ENCODE results near the gene VENTX. TPM values are rescaled to one million over a fixed set of nuclear protein-coding genes. Genes with fewer than 3 reads are reported as not detected.

VENTX gene
- total RNA-seq, 1 donor from 2014 or later: 1.2 TPM

- no peak for DNase-seq (ENCODE audit: low spot score, unreplicated experiment)
- H3K27me3 Mint-ChIP-seq: no peaks in the 10 kb centered on the region
- no peak for TF ChIP-seq CTCF (IDR thresholded peaks at IDR 0.05; ENCODE audit: unreplicated experiment)
- no peaks in the 10 kb centered on the region for H3K9me3 Mint-ChIP-seq (ENCODE audit: low read depth)
- H3K36me3 Mint-ChIP-seq (ENCODE audit: insufficient read depth): no peaks in the 10 kb centered on the region
- no peaks in the 10 kb centered on the region for H3K4me1 Mint-ChIP-seq (ENCODE audit: low read depth)
- H3K27ac Mint-ChIP-seq: no peak overlapping the region
- no peak overlapping the region for H3K4me3 Mint-ChIP-seq (ENCODE audit: low read depth)
These were observed 37.6 kb upstream of the VENTX start for GRCh38 chr10:133199992-133200611.

- Mint-ChIP-seq H3K4me1 (ENCODE audit: low read depth) (no peaks in the 10 kb centered on the region), H3K36me3 (ENCODE audit: insufficient read depth) (no peaks in the 10 kb centered on the region), H3K27ac (no peak overlapping the region), H3K4me3 (ENCODE audit: low read depth) (no peak overlapping the region), H3K9me3 (ENCODE audit: low read depth) (no peaks in the 10 kb centered on the region), H3K27me3 (no peaks in the 10 kb centered on the region)
- DNase-seq (ENCODE audit: low spot score, unreplicated experiment): no peak
- TF ChIP-seq CTCF (IDR thresholded peaks at IDR 0.05; ENCODE audit: unreplicated experiment): no peak
These were observed 37.0 kb upstream of the VENTX start for GRCh38 chr10:133200621-133201031.

GRCh38 chr10:133201151-133201947, 36.3 kb upstream of the VENTX start:
- Mint-ChIP-seq H3K27ac (no peak overlapping the region), H3K4me1 (ENCODE audit: low read depth) (no peaks in the 10 kb centered on the region), H3K4me3 (ENCODE audit: low read depth) (no peak overlapping the region)

GRCh38 chr10:133201948-133202725, 35.5 kb upstream of the VENTX start:
- no peaks in the 10 kb centered on the region for H3K9me3 Mint-ChIP-seq (ENCODE audit: low read depth)
- DNase-seq (ENCODE audit: low spot score, unreplicated experiment): no peak
- no peaks in the 10 kb centered on the region for H3K27me3 Mint-ChIP-seq
- no peaks in the 10 kb centered on the region for H3K4me1 Mint-ChIP-seq (ENCODE audit: low read depth)
- H3K27ac Mint-ChIP-seq: no peak overlapping the region
- TF ChIP-seq CTCF (IDR thresholded peaks at IDR 0.05; ENCODE audit: unreplicated experiment): no peak
- no peaks in the 10 kb centered on the region for H3K36me3 Mint-ChIP-seq (ENCODE audit: insufficient read depth)
- H3K4me3 Mint-ChIP-seq (ENCODE audit: low read depth): no peak overlapping the region

More at GRCh38 chr10:133201151-133201947, 36.3 kb upstream of the VENTX start:
- Mint-ChIP-seq H3K9me3 (ENCODE audit: low read depth) (no peaks in the 10 kb centered on the region), H3K36me3 (ENCODE audit: insufficient read depth) (no peaks in the 10 kb centered on the region), H3K27me3 (no peaks in the 10 kb centered on the region)
- TF ChIP-seq CTCF (IDR thresholded peaks at IDR 0.05; ENCODE audit: unreplicated experiment): no peak
- no peak for DNase-seq (ENCODE audit: low spot score, unreplicated experiment)
